Measurements from ENCODE around the gene COX7A2L. TPM values are rescaled to one million over a fixed set of nuclear protein-coding genes. Genes with fewer than 3 reads are reported as not detected.
"Not testable (repeated sequence)": the region's sequence is repeated elsewhere in the genome, so short reads cannot be mapped to it uniquely, and the experiment has no call there.

The COX7A2L gene
- polyA plus RNA-seq, 1 of the 3 experiments (the other 2 are of a cell fraction): 77.6 TPM

DNA sequence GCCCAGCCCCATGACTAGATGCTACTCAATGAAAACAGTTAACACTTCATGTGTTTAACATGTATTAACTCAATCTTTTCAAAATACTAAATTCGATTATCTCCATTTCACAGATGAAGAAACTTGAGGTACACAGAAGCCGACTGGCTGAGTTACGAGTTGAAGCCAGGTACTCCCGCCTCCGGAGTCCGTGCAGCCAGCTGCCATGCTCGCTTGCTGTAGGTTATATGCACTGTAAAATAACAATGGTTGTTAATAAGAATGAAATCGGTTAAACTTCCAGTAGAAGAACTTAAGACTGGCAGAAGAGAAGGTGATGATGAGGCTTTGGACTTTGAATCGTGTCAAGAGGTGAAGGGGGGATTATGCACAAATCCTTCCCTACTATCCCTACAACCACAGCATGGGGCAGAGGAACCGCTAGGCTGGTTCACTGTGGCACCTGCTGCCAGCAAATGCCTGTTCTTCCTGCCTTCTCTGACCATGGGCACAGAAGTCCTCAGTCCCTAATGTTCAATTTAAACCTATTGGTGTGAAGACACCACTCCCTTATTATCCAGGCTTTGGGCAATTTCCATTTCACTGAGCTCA is 25.4 kb downstream of the COX7A2L start:
- no peaks in the 10 kb centered on the region for H3K9me3 ChIP-seq
- H3K9me2 ChIP-seq: no peaks in the 10 kb centered on the region
- no peak overlapping the region for H3K4me2 ChIP-seq
- DNase-seq: no peak
- no peaks in the 10 kb centered on the region for H3K27me3 ChIP-seq (ENCODE audit: insufficient read depth)
- peaks cover 0 to 3% of the 10 kb centered on the region in 2 experiments; a peak in 2 of 4 replicates for H3K4me1 ChIP-seq (ENCODE audit: control insufficient read depth in 1 of 2, insufficient read depth in 2 of 2, low read depth in 1 of 2, low read length in 1 of 2)
- no peaks in the 10 kb centered on the region for H3F3A ChIP-seq (replicated peaks; ENCODE audit: insufficient read depth)
- H4K20me1 ChIP-seq (ENCODE audit: insufficient read depth): no peaks in the 10 kb centered on the region
- peaks cover 22% of the 10 kb centered on the region for H3K79me2 ChIP-seq (ENCODE audit: insufficient read depth)
- H3K27ac ChIP-seq (ENCODE audit: low read depth in 2 of 2, low read length in 1 of 2): no peak overlapping the region
- TF ChIP-seq, protein P1, sequence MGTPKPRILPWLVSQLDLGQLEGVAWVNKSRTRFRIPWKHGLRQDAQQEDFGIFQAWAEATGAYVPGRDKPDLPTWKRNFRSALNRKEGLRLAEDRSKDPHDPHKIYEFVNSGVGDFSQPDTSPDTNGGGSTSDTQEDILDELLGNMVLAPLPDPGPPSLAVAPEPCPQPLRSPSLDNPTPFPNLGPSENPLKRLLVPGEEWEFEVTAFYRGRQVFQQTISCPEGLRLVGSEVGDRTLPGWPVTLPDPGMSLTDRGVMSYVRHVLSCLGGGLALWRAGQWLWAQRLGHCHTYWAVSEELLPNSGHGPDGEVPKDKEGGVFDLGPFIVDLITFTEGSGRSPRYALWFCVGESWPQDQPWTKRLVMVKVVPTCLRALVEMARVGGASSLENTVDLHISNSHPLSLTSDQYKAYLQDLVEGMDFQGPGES (IDR thresholded peaks at IDR 0.05; ENCODE audit: low read depth, low read length): no peak
- TF ChIP-seq TEAD4 (IDR thresholded peaks at IDR 0.05; ENCODE audit: borderline replicate concordance, insufficient read depth) (no peak), RCOR1 (IDR thresholded peaks at IDR 0.05; ENCODE audit: low read length) (no peak), SMC3 (IDR thresholded peaks at IDR 0.05; ENCODE audit: low read depth, low read length) (no peak), GABPA (IDR thresholded peaks at IDR 0.05; ENCODE audit: low read depth) (no peak), TCF12 (IDR thresholded peaks at IDR 0.05) (no peak), FOXJ3 (CRISPR knock-in tag; IDR thresholded peaks at IDR 0.05) (no peak)
- TF ChIP-seq, protein P2, sequence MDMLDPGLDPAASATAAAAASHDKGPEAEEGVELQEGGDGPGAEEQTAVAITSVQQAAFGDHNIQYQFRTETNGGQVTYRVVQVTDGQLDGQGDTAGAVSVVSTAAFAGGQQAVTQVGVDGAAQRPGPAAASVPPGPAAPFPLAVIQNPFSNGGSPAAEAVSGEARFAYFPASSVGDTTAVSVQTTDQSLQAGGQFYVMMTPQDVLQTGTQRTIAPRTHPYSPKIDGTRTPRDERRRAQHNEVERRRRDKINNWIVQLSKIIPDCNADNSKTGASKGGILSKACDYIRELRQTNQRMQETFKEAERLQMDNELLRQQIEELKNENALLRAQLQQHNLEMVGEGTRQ (IDR thresholded peaks at IDR 0.05; ENCODE audit: borderline replicate concordance, low read depth, low read length): no peak
- H3K36me3 ChIP-seq (replicated peaks in 1 of 2; ENCODE audit: control insufficient read depth in 1 of 2, insufficient read depth in 2 of 2, low read length in 1 of 2): peaks cover 54 to 64% of the 10 kb centered on the region in 2 experiments
- 95% methylated on average over 10 of the region's 10 CpGs for WGBS (ENCODE audit: low lambda C conversion rate)
- H3K9ac ChIP-seq: no peak overlapping the region
- POLR2A ChIA-PET: no interaction called here
- H3K4me3 ChIP-seq (ENCODE audit: low read depth in 2 of 2, low read length in 1 of 2): no peak overlapping the region
- CTCF ChIA-PET: interaction anchor here (1.0 to 1.1 kb wide), 2 partner anchors 239 to 466 kb away, joined by 3 to 4 read pairs; no protein-coding TSS in a partner anchor
- H2AFZ ChIP-seq (ENCODE audit: low read depth): no peak overlapping the region

DNA sequence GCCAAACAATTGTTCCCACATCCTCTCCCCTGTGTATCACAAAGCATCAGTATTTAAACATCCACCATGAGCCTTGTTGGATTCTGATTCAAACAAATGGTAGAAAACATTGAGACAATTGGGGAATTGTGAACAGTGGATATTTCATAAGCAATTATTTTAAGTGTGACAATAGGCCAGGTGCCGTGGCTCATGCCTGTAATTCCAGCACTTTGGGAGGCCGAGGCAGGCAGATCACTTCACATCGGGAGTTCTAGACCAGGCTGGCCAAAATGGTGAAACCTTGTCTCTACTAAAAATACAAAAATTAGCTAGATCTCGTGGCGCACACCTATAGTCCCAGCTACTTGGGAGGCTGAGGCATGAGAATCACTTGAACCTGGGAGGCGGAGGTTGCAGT is 26.2 kb downstream of the COX7A2L start:
- H3K27ac ChIP-seq (ENCODE audit: low read depth in 2 of 2, low read length in 1 of 2); H3K4me3 ChIP-seq (ENCODE audit: low read depth in 2 of 2, low read length in 1 of 2); H2AFZ ChIP-seq (ENCODE audit: low read depth); H3K9me3 ChIP-seq; H3K9ac ChIP-seq; H3K4me2 ChIP-seq; H3K4me1 ChIP-seq (ENCODE audit: control insufficient read depth in 1 of 2, insufficient read depth in 2 of 2, low read depth in 1 of 2, low read length in 1 of 2); H3K9me2 ChIP-seq; H3K27me3 ChIP-seq (ENCODE audit: insufficient read depth); DNase-seq; POLR2A ChIA-PET; H4K20me1 ChIP-seq (ENCODE audit: insufficient read depth); H3F3A ChIP-seq (replicated peaks; ENCODE audit: insufficient read depth): not testable (repeated sequence)
- Histone ChIP-seq H3K36me3 (replicated peaks in 1 of 2; ENCODE audit: control insufficient read depth in 1 of 2, insufficient read depth in 2 of 2, low read length in 1 of 2) (peaks cover 62 to 69% of the 10 kb centered on the region in 2 experiments), H3K79me2 (ENCODE audit: insufficient read depth) (peaks cover 15% of the 10 kb centered on the region; the same call in 1 of the 2 replicates)
- CTCF ChIA-PET: interaction anchor here (0.6 to 0.9 kb wide), 2 partner anchors 238 to 465 kb away, joined by 3 read pairs; no protein-coding TSS in a partner anchor
- 97% methylated on average over 6 of the region's 6 CpGs for WGBS (ENCODE audit: low lambda C conversion rate)

DNA sequence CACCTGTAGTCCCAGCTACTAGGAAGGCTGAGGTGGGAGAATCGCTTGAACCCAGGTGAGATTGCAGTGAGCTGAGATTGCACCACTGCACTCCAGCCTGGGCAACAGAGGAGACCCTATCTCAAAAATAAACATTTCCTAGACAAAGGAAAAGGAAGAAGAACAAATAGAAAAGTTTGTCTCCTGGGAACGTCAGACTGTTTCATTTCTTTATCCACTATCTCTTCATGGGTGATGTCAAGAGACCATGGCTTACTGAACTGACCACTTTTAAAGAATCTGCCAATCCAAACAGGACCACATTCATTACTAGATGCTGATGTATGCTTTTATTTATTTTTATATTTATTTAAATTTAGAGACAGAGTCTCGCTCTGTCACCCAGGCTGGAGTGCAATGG is 26.8 kb downstream of the COX7A2L start:
- Histone ChIP-seq H3K9me2 (no peaks in the 10 kb centered on the region), H3K4me2 (no peak overlapping the region), H4K20me1 (ENCODE audit: insufficient read depth) (no peaks in the 10 kb centered on the region), H3K9me3 (no peaks in the 10 kb centered on the region), H3K36me3 (replicated peaks in 1 of 2; ENCODE audit: control insufficient read depth in 1 of 2, insufficient read depth in 2 of 2, low read length in 1 of 2) (peaks cover 68 to 75% of the 10 kb centered on the region in 2 experiments), H3K27me3 (ENCODE audit: insufficient read depth) (no peaks in the 10 kb centered on the region), H3K79me2 (ENCODE audit: insufficient read depth) (peaks cover 12% of the 10 kb centered on the region; the same call in 1 of the 2 replicates), H3K9ac (no peak overlapping the region), H3K4me3 (ENCODE audit: low read depth in 2 of 2, low read length in 1 of 2) (no peak overlapping the region), H3F3A (replicated peaks; ENCODE audit: insufficient read depth) (peaks cover 4% of the 10 kb centered on the region), H3K27ac (ENCODE audit: low read depth in 2 of 2, low read length in 1 of 2) (no peak overlapping the region), H2AFZ (ENCODE audit: low read depth) (no peak overlapping the region), H3K4me1 (ENCODE audit: control insufficient read depth in 1 of 2, insufficient read depth in 2 of 2, low read depth in 1 of 2, low read length in 1 of 2) (peaks cover 0 to 3% of the 10 kb centered on the region in 2 experiments; a peak in 2 of 4 replicates)
- DNase-seq: no peak
- WGBS (ENCODE audit: low lambda C conversion rate): 97% methylated on average over 3 of the region's 3 CpGs
- POLR2A ChIA-PET: no interaction called here
- CTCF ChIA-PET: interaction anchor here (0.6 to 0.9 kb wide), 2 partner anchors 238 to 464 kb away, joined by 3 read pairs; no protein-coding TSS in a partner anchor
- TF ChIP-seq YY1 (IDR thresholded peaks at IDR 0.05; ENCODE audit: low read depth) (no peak), EP300 (IDR thresholded peaks at IDR 0.05; ENCODE audit: borderline replicate concordance in 1 of 2, low read depth in 1 of 2, low read length in 1 of 2) (no peak), EZH2phosphoT487 (IDR thresholded peaks at IDR 0.05; ENCODE audit: borderline replicate concordance, low read depth) (no peak), JUND (IDR thresholded peaks at IDR 0.05) (no peak), GABPA (IDR thresholded peaks at IDR 0.05; ENCODE audit: low read depth) (no peak), NRF1 (IDR thresholded peaks at IDR 0.05; ENCODE audit: low read depth, low read length) (no peak), POLR2AphosphoS5 (IDR thresholded peaks at IDR 0.05; ENCODE audit: low read depth, low read length) (no peak), RAD21 (IDR thresholded peaks at IDR 0.05; ENCODE audit: low read length) (no peak), SMC3 (IDR thresholded peaks at IDR 0.05; ENCODE audit: low read depth, low read length) (no peak), FOSL2 (IDR thresholded peaks at IDR 0.05; ENCODE audit: borderline replicate concordance, low read depth) (no peak)
- TF ChIP-seq, protein P3, sequence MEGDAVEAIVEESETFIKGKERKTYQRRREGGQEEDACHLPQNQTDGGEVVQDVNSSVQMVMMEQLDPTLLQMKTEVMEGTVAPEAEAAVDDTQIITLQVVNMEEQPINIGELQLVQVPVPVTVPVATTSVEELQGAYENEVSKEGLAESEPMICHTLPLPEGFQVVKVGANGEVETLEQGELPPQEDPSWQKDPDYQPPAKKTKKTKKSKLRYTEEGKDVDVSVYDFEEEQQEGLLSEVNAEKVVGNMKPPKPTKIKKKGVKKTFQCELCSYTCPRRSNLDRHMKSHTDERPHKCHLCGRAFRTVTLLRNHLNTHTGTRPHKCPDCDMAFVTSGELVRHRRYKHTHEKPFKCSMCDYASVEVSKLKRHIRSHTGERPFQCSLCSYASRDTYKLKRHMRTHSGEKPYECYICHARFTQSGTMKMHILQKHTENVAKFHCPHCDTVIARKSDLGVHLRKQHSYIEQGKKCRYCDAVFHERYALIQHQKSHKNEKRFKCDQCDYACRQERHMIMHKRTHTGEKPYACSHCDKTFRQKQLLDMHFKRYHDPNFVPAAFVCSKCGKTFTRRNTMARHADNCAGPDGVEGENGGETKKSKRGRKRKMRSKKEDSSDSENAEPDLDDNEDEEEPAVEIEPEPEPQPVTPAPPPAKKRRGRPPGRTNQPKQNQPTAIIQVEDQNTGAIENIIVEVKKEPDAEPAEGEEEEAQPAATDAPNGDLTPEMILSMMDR (IDR thresholded peaks at IDR 0.05): no peak
